Measurements from ENCODE around the gene NUDT14.

NUDT14 gene

DNA sequence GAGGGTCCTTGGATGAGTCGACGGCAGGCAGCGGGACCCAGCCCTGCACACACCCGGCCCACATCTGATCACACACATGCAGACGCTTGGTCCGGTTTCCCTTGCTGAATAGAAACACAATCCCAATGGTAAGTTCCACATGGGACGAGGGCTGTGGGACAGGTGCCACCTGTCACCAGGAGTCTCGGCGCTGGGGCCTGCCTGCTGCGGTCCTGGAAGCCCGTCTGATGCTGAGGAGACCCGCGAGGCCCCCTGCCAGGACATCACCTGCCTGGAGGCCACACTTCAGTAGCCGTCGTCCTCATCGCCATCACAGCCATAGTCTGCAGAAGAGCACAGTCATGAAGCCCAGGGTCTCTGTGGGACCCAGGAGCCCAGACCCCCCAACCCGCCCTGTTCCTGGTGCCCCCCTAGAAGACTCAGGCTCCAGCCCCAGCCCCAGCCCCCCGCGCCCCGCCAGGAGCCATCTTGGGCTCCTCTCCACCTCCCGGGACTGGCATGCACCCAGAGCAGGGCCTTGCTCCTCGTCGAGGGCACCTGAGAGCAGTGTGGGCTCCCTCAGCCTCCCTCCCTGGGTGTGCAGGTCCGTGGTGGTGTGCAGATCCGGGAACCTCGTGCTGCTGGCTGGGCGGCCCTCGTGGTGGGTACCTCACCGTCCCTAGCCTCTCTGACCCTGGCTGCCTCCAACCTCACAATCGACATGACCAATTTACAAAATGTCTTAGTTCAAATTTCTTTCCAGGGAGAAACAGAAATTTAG lies 29.3 kb upstream of the NUDT14 start:
- Histone ChIP-seq H3K4me1 (ENCODE audit: control insufficient read depth, insufficient read depth, low read length) (no peaks in the 10 kb centered on the region), H3K9me3 (ENCODE audit: control insufficient read depth, insufficient read depth, low read depth, low read length) (no peaks in the 10 kb centered on the region), H3K4me3 (ENCODE audit: low read depth, low read length) (no peak overlapping the region), H3K27ac (ENCODE audit: extremely low read depth, low read depth, low read length) (no peak overlapping the region), H3K36me3 (ENCODE audit: control insufficient read depth in 2 of 2, insufficient read depth in 1 of 2, low read length in 2 of 2) (peaks cover 0 to 36% of the 10 kb centered on the region in 2 experiments; a peak in 1 of 3 replicates)
- no peak for TF ChIP-seq ZNF335 (tag by site-specific recombination; conservative IDR thresholded peaks at IDR 0.05)
- TF ChIP-seq, protein P1, sequence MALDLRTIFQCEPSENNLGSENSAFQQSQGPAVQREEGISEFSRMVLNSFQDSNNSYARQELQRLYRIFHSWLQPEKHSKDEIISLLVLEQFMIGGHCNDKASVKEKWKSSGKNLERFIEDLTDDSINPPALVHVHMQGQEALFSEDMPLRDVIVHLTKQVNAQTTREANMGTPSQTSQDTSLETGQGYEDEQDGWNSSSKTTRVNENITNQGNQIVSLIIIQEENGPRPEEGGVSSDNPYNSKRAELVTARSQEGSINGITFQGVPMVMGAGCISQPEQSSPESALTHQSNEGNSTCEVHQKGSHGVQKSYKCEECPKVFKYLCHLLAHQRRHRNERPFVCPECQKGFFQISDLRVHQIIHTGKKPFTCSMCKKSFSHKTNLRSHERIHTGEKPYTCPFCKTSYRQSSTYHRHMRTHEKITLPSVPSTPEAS (tag by site-specific recombination; IDR thresholded peaks at IDR 0.05): no peak
- no peak for TF ChIP-seq ZNF350 (tag by site-specific recombination; IDR thresholded peaks at IDR 0.05)
- no peak for TF ChIP-seq ZIC2 (tag by site-specific recombination; IDR thresholded peaks at IDR 0.05)
- no peak for TF ChIP-seq ZNF416 (tag by site-specific recombination; IDR thresholded peaks at IDR 0.05)
- TF ChIP-seq ZFHX2 (tag by site-specific recombination; conservative IDR thresholded peaks at IDR 0.05): no peak
- TF ChIP-seq, protein P2, sequence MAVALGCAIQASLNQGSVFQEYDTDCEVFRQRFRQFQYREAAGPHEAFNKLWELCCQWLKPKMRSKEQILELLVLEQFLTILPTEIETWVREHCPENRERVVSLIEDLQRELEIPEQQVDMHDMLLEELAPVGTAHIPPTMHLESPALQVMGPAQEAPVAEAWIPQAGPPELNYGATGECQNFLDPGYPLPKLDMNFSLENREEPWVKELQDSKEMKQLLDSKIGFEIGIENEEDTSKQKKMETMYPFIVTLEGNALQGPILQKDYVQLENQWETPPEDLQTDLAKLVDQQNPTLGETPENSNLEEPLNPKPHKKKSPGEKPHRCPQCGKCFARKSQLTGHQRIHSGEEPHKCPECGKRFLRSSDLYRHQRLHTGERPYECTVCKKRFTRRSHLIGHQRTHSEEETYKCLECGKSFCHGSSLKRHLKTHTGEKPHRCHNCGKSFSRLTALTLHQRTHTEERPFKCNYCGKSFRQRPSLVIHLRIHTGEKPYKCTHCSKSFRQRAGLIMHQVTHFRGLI (tag by site-specific recombination; IDR thresholded peaks at IDR 0.05): no peak
- TF ChIP-seq GLIS2 (tag by site-specific recombination; IDR thresholded peaks at IDR 0.05): no peak
- TF ChIP-seq KLF9 (tag by site-specific recombination; IDR thresholded peaks at IDR 0.05; ENCODE audit: low read depth): no peak
- no peak for TF ChIP-seq OSR2 (tag by site-specific recombination; IDR thresholded peaks at IDR 0.05)
- no peak for TF ChIP-seq ZNF433 (tag by site-specific recombination; IDR thresholded peaks at IDR 0.05; ENCODE audit: low read depth)
- no peak for TF ChIP-seq ZNF510 (tag by site-specific recombination; IDR thresholded peaks at IDR 0.05; ENCODE audit: insufficient replicate concordance)
- no peak for TF ChIP-seq KLF10 (tag by site-specific recombination; IDR thresholded peaks at IDR 0.05)
- TF ChIP-seq ZNF776 (tag by site-specific recombination; IDR thresholded peaks at IDR 0.05; ENCODE audit: borderline replicate concordance): no peak
- TF ChIP-seq, protein P3, sequence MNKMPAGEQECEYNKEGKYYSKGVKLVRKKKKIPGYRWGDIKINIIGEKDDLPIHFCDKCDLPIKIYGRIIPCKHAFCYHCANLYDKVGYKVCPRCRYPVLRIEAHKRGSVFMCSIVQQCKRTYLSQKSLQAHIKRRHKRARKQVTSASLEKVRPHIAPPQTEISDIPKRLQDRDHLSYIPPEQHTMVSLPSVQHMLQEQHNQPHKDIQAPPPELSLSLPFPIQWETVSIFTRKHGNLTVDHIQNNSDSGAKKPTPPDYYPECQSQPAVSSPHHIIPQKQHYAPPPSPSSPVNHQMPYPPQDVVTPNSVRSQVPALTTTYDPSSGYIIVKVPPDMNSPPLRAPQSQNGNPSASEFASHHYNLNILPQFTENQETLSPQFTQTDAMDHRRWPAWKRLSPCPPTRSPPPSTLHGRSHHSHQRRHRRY (tag by site-specific recombination; IDR thresholded peaks at IDR 0.05): no peak
- no peak for TF ChIP-seq ZBTB1 (tag by site-specific recombination; IDR thresholded peaks at IDR 0.05)
- no peak for TF ChIP-seq ZNF548 (tag by site-specific recombination; IDR thresholded peaks at IDR 0.05)
- POLR2A ChIA-PET: no interaction called here
- CTCF ChIA-PET: no interaction called here

GRCh38 chr14:105209646-105210045 lies 28.5 kb upstream of the NUDT14 start:
- H3K9me3 ChIP-seq (ENCODE audit: control insufficient read depth, insufficient read depth, low read depth, low read length): no peaks in the 10 kb centered on the region
- no peak overlapping the region for H3K27ac ChIP-seq (ENCODE audit: extremely low read depth, low read depth, low read length)
- H3K4me3 ChIP-seq (ENCODE audit: low read depth, low read length): no peak overlapping the region
- H3K4me1 ChIP-seq (ENCODE audit: control insufficient read depth, insufficient read depth, low read length): no peaks in the 10 kb centered on the region
- peaks cover 0 to 31% of the 10 kb centered on the region in 2 experiments; a peak in 1 of 3 replicates for H3K36me3 ChIP-seq (ENCODE audit: control insufficient read depth in 2 of 2, insufficient read depth in 1 of 2, low read length in 2 of 2)
- ChIA-PET POLR2A (no interaction called here), CTCF (interaction anchor here (2.4 kb wide), 1 partner anchor 142 kb away, joined by 9 read pairs; no protein-coding TSS in a partner anchor)
- TF ChIP-seq ZNF529 (tag by site-specific recombination; IDR thresholded peaks at IDR 0.05; ENCODE audit: insufficient replicate concordance): no peak
- TF ChIP-seq, protein P4, sequence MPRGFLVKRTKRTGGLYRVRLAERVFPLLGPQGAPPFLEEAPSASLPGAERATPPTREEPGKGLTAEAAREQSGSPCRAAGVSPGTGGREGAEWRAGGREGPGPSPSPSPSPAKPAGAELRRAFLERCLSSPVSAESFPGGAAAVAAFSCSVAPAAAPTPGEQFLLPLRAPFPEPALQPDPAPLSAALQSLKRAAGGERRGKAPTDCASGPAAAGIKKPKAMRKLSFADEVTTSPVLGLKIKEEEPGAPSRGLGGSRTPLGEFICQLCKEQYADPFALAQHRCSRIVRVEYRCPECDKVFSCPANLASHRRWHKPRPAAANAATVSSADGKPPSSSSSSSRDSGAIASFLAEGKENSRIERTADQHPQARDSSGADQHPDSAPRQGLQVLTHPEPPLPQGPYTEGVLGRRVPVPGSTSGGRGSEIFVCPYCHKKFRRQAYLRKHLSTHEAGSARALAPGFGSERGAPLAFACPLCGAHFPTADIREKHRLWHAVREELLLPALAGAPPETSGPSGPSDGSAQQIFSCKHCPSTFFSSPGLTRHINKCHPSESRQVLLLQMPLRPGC (tag by site-specific recombination; IDR thresholded peaks at IDR 0.05): no peak
- TF ChIP-seq ZNF132 (tag by site-specific recombination; IDR thresholded peaks at IDR 0.05; ENCODE audit: borderline replicate concordance): no peak
- TF ChIP-seq ZFP69B (tag by site-specific recombination; IDR thresholded peaks at IDR 0.05): no peak
- TF ChIP-seq KLF8 (tag by site-specific recombination; IDR thresholded peaks at IDR 0.05): no peak
- no peak for TF ChIP-seq ZNF510 (tag by site-specific recombination; IDR thresholded peaks at IDR 0.05; ENCODE audit: insufficient replicate concordance)
- no peak for TF ChIP-seq ZNF596 (tag by site-specific recombination; IDR thresholded peaks at IDR 0.05)
- TF ChIP-seq ZNF138 (tag by site-specific recombination; IDR thresholded peaks at IDR 0.05; ENCODE audit: borderline replicate concordance): no peak
- TF ChIP-seq ZNF830 (tag by site-specific recombination; IDR thresholded peaks at IDR 0.05; ENCODE audit: low read depth): no peak

Measured in HEK293 (cell line).